PC-3 (cell line): ENCODE measurements around the gene GTPBP6. TPM values are rescaled to one million over a fixed set of nuclear protein-coding genes. Genes with fewer than 3 reads are reported as not detected.

Source experiments
- ATAC-seq: fragments of 200-7000 bp; cut with Tn5 transposase; 2 replicates; pipeline ENCODE4 v1.9.1; 2020; ENCODE audit warnings: mild to moderate bottlenecking, moderate library complexity
- BruUV-seq: library from RNA; stranded (reverse); fragments of 400-500 nt; replicated peaks from 2 replicates; lab custom pipeline; 2021; lab: Mats Ljungman, UMichigan
- CTCF ChIA-PET: fragments of 300-600 bp; sonication (Branson Sonifier 250); formaldehyde crosslinking; loops from one replicate; lab custom pipeline; 2022; ENCODE audit warnings: antibody characterized with exemption; lab: Charles Lee
- POLR2A ChIA-PET: fragments of 300-600 bp; sonication (Branson Sonifier 250); formaldehyde crosslinking; loops from one replicate; lab custom pipeline; 2022; ENCODE audit warnings: antibody characterized with exemption; ENCODE audit not compliant: unreplicated experiment; lab: Charles Lee
- DNase-seq: peaks from one replicate; pipeline ENCODE4 v3.0.0-alpha.2; 2015
- H2AFZ ChIP-seq: fragments of 300-600 bp; sonication (generic); 2 replicates; pipeline ENCODE4 v1.6.0; 2016; ENCODE audit warnings: antibody characterized with exemption, low read length
- H3F3A ChIP-seq: fragments of 300-600 bp; sonication (generic); one replicate; pipeline ENCODE4 v1.6.0; 2017; ENCODE audit warnings: antibody characterized with exemption, low read length, control low read depth, mild to moderate bottlenecking; ENCODE audit not compliant: unreplicated experiment
- H3K27ac ChIP-seq: fragments of 300-600 bp; sonication (generic); 2 replicates; pipeline ENCODE4 v1.5.1; 2016; ENCODE audit warnings: mild to moderate bottlenecking, low read length
- H3K27me3 ChIP-seq: fragments of 300-600 bp; sonication (generic); 2 replicates; pipeline ENCODE4 v1.6.1; 2016; ENCODE audit warnings: low read length, mixed read lengths
- H3K36me3 ChIP-seq: fragments of 300-600 bp; sonication (generic); 2 replicates; pipeline ENCODE4 v1.6.1; 2016; ENCODE audit warnings: low read depth, mixed run types, low read length, mixed read lengths
- H3K4me1 ChIP-seq: fragments of 300-600 bp; sonication (generic); 2 replicates; pipeline ENCODE4 v1.5.1; 2016; ENCODE audit warnings: low read length; ENCODE audit not compliant: insufficient read depth
- H3K4me2 ChIP-seq: fragments of 300-600 bp; sonication (generic); 2 replicates; pipeline ENCODE4 v1.6.0; 2016; ENCODE audit warnings: low read length
- H3K4me3 ChIP-seq: fragments of 300-600 bp; sonication (generic); 2 replicates; pipeline ENCODE4 v1.5.1; 2016; ENCODE audit warnings: mild to moderate bottlenecking, low read length, mixed read lengths
- H3K79me2 ChIP-seq: fragments of 300-600 bp; sonication (generic); 2 replicates; pipeline ENCODE4 v1.6.1; 2017; ENCODE audit warnings: low read length, mixed read lengths
- H3K9ac ChIP-seq: fragments of 300-600 bp; sonication (generic); 2 replicates; pipeline ENCODE4 v1.6.0; 2016; ENCODE audit warnings: mild to moderate bottlenecking, low read length
- H3K9me2 ChIP-seq: fragments of 300-600 bp; sonication (generic); replicated peaks from 2 replicates; pipeline ENCODE4 v1.6.1; 2016; ENCODE audit warnings: mixed run types, low read length, mixed read lengths
- H3K9me3 ChIP-seq: fragments of 300-600 bp; sonication (generic); 2 replicates; pipeline ENCODE4 v1.6.1; 2016; ENCODE audit warnings: low read length, mixed read lengths
- H4K20me1 ChIP-seq: fragments of 300-600 bp; sonication (generic); 2 replicates; pipeline ENCODE4 v1.6.1; 2016; ENCODE audit warnings: low read length, mixed read lengths
- CTCF ChIP-seq: fragments of 300-600 bp; sonication (generic); conservative IDR thresholded peaks from 2 replicates; pipeline ENCODE4 v1.5.1; 2017; ENCODE audit warnings: antibody characterized with exemption, low read depth, mild to moderate bottlenecking, low read length
- EZH2 ChIP-seq: fragments of 300-600 bp; sonication (generic); IDR thresholded peaks from one replicate; pipeline ENCODE4 v1.6.1; 2017; ENCODE audit warnings: antibody characterized with exemption, mild to moderate bottlenecking, low read length; ENCODE audit not compliant: unreplicated experiment
- EZH2phosphoT487 ChIP-seq: fragments of 300-600 bp; sonication (generic); IDR thresholded peaks from 2 replicates; pipeline ENCODE4 v1.6.1; 2018; ENCODE audit warnings: mild to moderate bottlenecking, antibody characterized with exemption, low read length, borderline replicate concordance
- intact Hi-C: fragments of 100-400 bp; cut with micrococcal nuclease; formaldehyde crosslinking; loops from 2 replicates; pipeline ENCODE4 v1.9.0; 2023
- total RNA-seq: library from RNA; depleted of rRNA; stranded (reverse); fragments of >200 nt; gene quantifications from 2 replicates; pipeline ENCODE4 v1.2.3, GENCODE V29; 2014

GTPBP6 gene
- total RNA-seq, 1 experiment from 2014 or later, result 38.8 TPM

- Histone ChIP-seq H3K9ac (no peak overlapping the region), H2AFZ (no peak overlapping the region), H3K36me3 (no peaks in the 10 kb centered on the region), H3K27ac (no peak overlapping the region), H3K9me3 (no peaks in the 10 kb centered on the region), H3K4me2 (no peak overlapping the region), H3F3A (no peaks in the 10 kb centered on the region), H3K4me1 (no peaks in the 10 kb centered on the region), H3K27me3 (no peaks in the 10 kb centered on the region), H3K4me3 (no peak overlapping the region), H3K79me2 (peaks cover 4% of the 10 kb centered on the region; the same call in 1 of the 2 replicates), H3K9me2 (no peaks in the 10 kb centered on the region), H4K20me1 (no peaks in the 10 kb centered on the region)
- no peak for DNase-seq
- BruUV-seq, result no TSS peak
- intact Hi-C loops, result no loop called here
- ATAC-seq, result no peak
- POLR2A ChIA-PET, result no interaction called here
- CTCF ChIA-PET, result no interaction called here
- TF ChIP-seq EZH2 (no peak), EZH2phosphoT487 (no peak), CTCF (no peak)
Measured at GRCh38 chrX:274904-275475, 43.6 kb downstream of the GTPBP6 start.

GRCh38 chrX:270848-271367 is 47.7 kb downstream of the GTPBP6 start:
- intact Hi-C loops, result no loop called here
- H2AFZ ChIP-seq, result no peak overlapping the region
- no peaks in the 10 kb centered on the region for H3F3A ChIP-seq
- H3K79me2 ChIP-seq, result no peaks in the 10 kb centered on the region
- H4K20me1 ChIP-seq, result no peaks in the 10 kb centered on the region
- TF ChIP-seq CTCF, result no peak
- TF ChIP-seq EZH2phosphoT487, result no peak
- no peak for TF ChIP-seq EZH2
- no TSS peak for BruUV-seq
- ATAC-seq (no peak), DNase-seq (no peak)
- no peak overlapping the region for H3K4me2 ChIP-seq
- no peaks in the 10 kb centered on the region for H3K4me1 ChIP-seq
- H3K9me3 ChIP-seq, result no peaks in the 10 kb centered on the region
- no peaks in the 10 kb centered on the region for H3K27me3 ChIP-seq
- H3K36me3 ChIP-seq, result no peaks in the 10 kb centered on the region
- H3K9me2 ChIP-seq, result no peaks in the 10 kb centered on the region
- H3K4me3 ChIP-seq, result no peak overlapping the region
- H3K27ac ChIP-seq, result no peak overlapping the region
- CTCF ChIA-PET, result no interaction called here
- POLR2A ChIA-PET, result no interaction called here
- no peak overlapping the region for H3K9ac ChIP-seq

GRCh38 chrX:267771-268261 is 50.8 kb downstream of the GTPBP6 start:
- ATAC-seq (no peak), DNase-seq (no peak)
- ChIA-PET CTCF (no interaction called here), POLR2A (no interaction called here)
- no peak for TF ChIP-seq EZH2phosphoT487
- TF ChIP-seq CTCF, result no peak
- no peak for TF ChIP-seq EZH2
- H4K20me1 ChIP-seq, result no peaks in the 10 kb centered on the region
- no peaks in the 10 kb centered on the region for H3K9me3 ChIP-seq
- H3K4me1 ChIP-seq, result no peaks in the 10 kb centered on the region
- H3K9ac ChIP-seq, result no peak overlapping the region
- H3K79me2 ChIP-seq, result no peaks in the 10 kb centered on the region
- intact Hi-C loops, result no loop called here
- H3K4me3 ChIP-seq, result no peak overlapping the region
- H3F3A ChIP-seq, result no peaks in the 10 kb centered on the region
- no TSS peak for BruUV-seq
- H3K27me3 ChIP-seq, result no peaks in the 10 kb centered on the region
- no peak overlapping the region for H2AFZ ChIP-seq
- no peak overlapping the region for H3K27ac ChIP-seq
- no peaks in the 10 kb centered on the region for H3K9me2 ChIP-seq
- H3K4me2 ChIP-seq, result no peak overlapping the region
- no peaks in the 10 kb centered on the region for H3K36me3 ChIP-seq
